ENCODE measurements around the gene GPATCH8. TPM values are rescaled to one million over a fixed set of nuclear protein-coding genes. Genes with fewer than 3 reads are reported as not detected.

GPATCH8 gene
- total and polyA plus RNA-seq, 2 donors (not counting 3 experiments of a cell fraction or from before 2014, with no cell fraction given), result 14.6 to 35.3 TPM

DNA sequence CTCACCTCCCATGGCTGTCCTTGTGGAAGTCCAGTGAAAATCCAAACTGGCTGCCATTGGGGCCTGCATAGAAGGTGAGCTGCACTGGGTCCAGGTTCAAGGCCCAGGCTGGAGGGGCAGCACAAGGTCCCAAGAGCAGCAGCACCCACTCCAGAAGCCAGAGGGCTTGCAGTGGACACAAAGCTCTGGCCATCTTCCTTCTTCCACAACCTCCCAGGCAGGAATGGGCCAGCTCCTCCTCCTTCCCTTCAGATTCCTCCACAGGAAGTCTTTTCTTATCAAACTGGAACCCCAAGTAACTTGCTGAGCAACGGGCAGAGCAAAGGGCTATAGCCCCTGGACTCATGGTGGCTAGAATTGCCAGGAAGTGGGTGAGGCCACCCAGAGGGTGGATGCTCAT lies 113.9 kb downstream of the GPATCH8 start, which contains the start of gene ITGA2B:
ITGA2B (minus strand) TSS at position 369 of the 400 bp plus-strand sequence; CDS start at position 193, 176 bp downstream.
- Histone ChIP-seq H2AFZ (ENCODE audit: low read depth, low read length) (no peak within 1 kb of the TSS), H3K27ac (ENCODE audit: insufficient read depth, low read depth, low read length) (no peak within 1 kb of the TSS), H3K4me2 (ENCODE audit: insufficient read depth, low read length) (no peak within 1 kb of the TSS), H3K79me2 (ENCODE audit: control insufficient read depth, insufficient read depth, low read length) (no peaks in the 10 kb centered on the region), H3K4me3 (replicated peaks in 1 of 3; ENCODE audit: insufficient read depth in 1 of 3, low read depth in 1 of 3, low read length in 3 of 3) (no peak within 1 kb of the TSS), H3K27me3 (ENCODE audit: control insufficient read depth in 2 of 2, insufficient read depth in 2 of 2, low read length in 2 of 2) (peaks cover 6 to 12% of the 10 kb centered on the region in 2 experiments), H4K20me1 (replicated peaks; ENCODE audit: control insufficient read depth, extremely low read depth, insufficient read depth, low read length) (no peaks in the 10 kb centered on the region), H3K36me3 (ENCODE audit: control insufficient read depth in 2 of 2, extremely low read depth in 1 of 2, insufficient read depth in 2 of 2, low read length in 2 of 2) (no peaks in the 10 kb centered on the region), H3K4me1 (ENCODE audit: control insufficient read depth, extremely low read depth, insufficient read depth, low read length) (peaks cover 8% of the 10 kb centered on the region), H3K9ac (replicated peaks; ENCODE audit: extremely low read depth, insufficient read depth, low read length) (no peak within 1 kb of the TSS), H3K9me3 (replicated peaks; ENCODE audit: control insufficient read depth, insufficient read depth, low read length) (no peaks in the 10 kb centered on the region), H3K9me1 (replicated peaks; ENCODE audit: control insufficient read depth, extremely low read depth, insufficient read depth, low read length) (no peaks in the 10 kb centered on the region)
- intact Hi-C loops (cut with micrococcal nuclease), result no loop called here
- TF ChIP-seq, protein P1, sequence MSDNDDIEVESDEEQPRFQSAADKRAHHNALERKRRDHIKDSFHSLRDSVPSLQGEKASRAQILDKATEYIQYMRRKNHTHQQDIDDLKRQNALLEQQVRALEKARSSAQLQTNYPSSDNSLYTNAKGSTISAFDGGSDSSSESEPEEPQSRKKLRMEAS (IDR thresholded peaks at IDR 0.05; ENCODE audit: insufficient read depth, insufficient read length), result no peak
- TF ChIP-seq MYC (IDR thresholded peaks at IDR 0.05; ENCODE audit: low read depth, low read length) (no peak), POLR2A (IDR thresholded peaks at IDR 0.05; ENCODE audit: low read depth, low read length) (no peak), FOS (IDR thresholded peaks at IDR 0.05; ENCODE audit: borderline replicate concordance, insufficient read depth, low read length) (no peak), JUN (IDR thresholded peaks at IDR 0.05; ENCODE audit: borderline replicate concordance, insufficient read depth, insufficient read length, low read depth) (no peak), GATA2 (IDR thresholded peaks at IDR 0.05; ENCODE audit: insufficient read depth, insufficient read length, low read depth, low read length) (no peak), POLR2AphosphoS5 (IDR thresholded peaks at IDR 0.05; ENCODE audit: insufficient read depth, low read depth, low read length) (no peak)
- POLR2A ChIA-PET, result no interaction called here
- no TSS peak for BruUV-seq (replicated peaks)
- dilution Hi-C loops (cut with MboI; ENCODE audit: extremely low pct_ligation_motif_present, low sequenced_read_pairs), result no loop called here
- DNase-seq (ENCODE audit: low read depth, low spot score) (no peak), FAIRE-seq (no peak)
- CTCF ChIA-PET, result no interaction called here

DNA sequence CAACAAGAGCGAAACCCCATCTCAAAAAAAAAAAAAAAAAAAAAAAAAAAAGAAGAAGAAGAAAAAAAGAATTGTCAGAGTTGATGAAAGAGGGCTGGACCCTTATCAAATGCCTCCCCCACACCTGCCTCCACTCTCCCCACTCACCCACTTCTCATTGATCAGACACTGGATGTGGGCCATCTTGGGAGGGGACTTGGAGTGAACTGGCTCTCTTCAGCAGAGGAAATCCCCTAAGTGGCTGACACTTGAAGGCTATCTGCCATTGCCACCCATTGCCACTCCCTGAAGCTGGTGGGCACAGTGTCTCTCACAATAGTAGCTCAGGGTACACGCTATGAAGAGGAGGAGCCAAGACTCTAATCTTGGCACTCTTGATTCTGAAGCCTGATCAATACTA lies 115.4 kb downstream of the GPATCH8 start:
- Histone ChIP-seq H4K20me1 (replicated peaks; ENCODE audit: control insufficient read depth, extremely low read depth, insufficient read depth, low read length) (no peaks in the 10 kb centered on the region), H3K4me1 (ENCODE audit: control insufficient read depth, extremely low read depth, insufficient read depth, low read length) (peaks cover 8% of the 10 kb centered on the region), H3K9me1 (replicated peaks; ENCODE audit: control insufficient read depth, extremely low read depth, insufficient read depth, low read length) (no peaks in the 10 kb centered on the region), H3K27ac (ENCODE audit: insufficient read depth, low read depth, low read length) (no peak overlapping the region), H3K4me2 (ENCODE audit: insufficient read depth, low read length) (no peak overlapping the region), H3K9me3 (replicated peaks; ENCODE audit: control insufficient read depth, insufficient read depth, low read length) (no peaks in the 10 kb centered on the region), H3K36me3 (ENCODE audit: control insufficient read depth in 2 of 2, extremely low read depth in 1 of 2, insufficient read depth in 2 of 2, low read length in 2 of 2) (no peaks in the 10 kb centered on the region), H3K9ac (replicated peaks; ENCODE audit: extremely low read depth, insufficient read depth, low read length) (no peak overlapping the region), H3K4me3 (replicated peaks in 1 of 3; ENCODE audit: insufficient read depth in 1 of 3, low read depth in 1 of 3, low read length in 3 of 3) (no peak overlapping the region), H2AFZ (ENCODE audit: low read depth, low read length) (no peak overlapping the region), H3K79me2 (ENCODE audit: control insufficient read depth, insufficient read depth, low read length) (no peaks in the 10 kb centered on the region), H3K27me3 (ENCODE audit: control insufficient read depth in 2 of 2, insufficient read depth in 2 of 2, low read length in 2 of 2) (peaks cover 13% of the 10 kb centered on the region in 2 experiments)
- FAIRE-seq (no peak), DNase-seq (ENCODE audit: low read depth, low spot score) (no peak)
- ChIA-PET POLR2A (no interaction called here), CTCF (interaction anchor here (0.7 kb wide), 1 partner anchor 56 kb away, joined by 3 read pairs; no protein-coding TSS in a partner anchor)
- dilution Hi-C loops (cut with MboI; ENCODE audit: extremely low pct_ligation_motif_present, low sequenced_read_pairs), result no loop called here
- BruUV-seq (replicated peaks), result no TSS peak
- TF ChIP-seq EZH2 (IDR thresholded peaks at IDR 0.05; ENCODE audit: borderline replicate concordance, low read depth, low read length, severe bottlenecking) (no peak), POLR2A (IDR thresholded peaks at IDR 0.05; ENCODE audit: low read depth, low read length) (no peak), JUN (IDR thresholded peaks at IDR 0.05; ENCODE audit: borderline replicate concordance, insufficient read depth, insufficient read length, low read depth) (no peak), MYC (IDR thresholded peaks at IDR 0.05; ENCODE audit: low read depth, low read length) (no peak), POLR2AphosphoS5 (IDR thresholded peaks at IDR 0.05; ENCODE audit: insufficient read depth, low read depth, low read length) (no peak), GATA2 (IDR thresholded peaks at IDR 0.05; ENCODE audit: insufficient read depth, insufficient read length, low read depth, low read length) (no peak), FOS (IDR thresholded peaks at IDR 0.05; ENCODE audit: borderline replicate concordance, insufficient read depth, low read length) (no peak)
- TF ChIP-seq, protein P1 (IDR thresholded peaks at IDR 0.05; ENCODE audit: insufficient read depth, insufficient read length), result no peak
- TF ChIP-seq, protein P2, sequence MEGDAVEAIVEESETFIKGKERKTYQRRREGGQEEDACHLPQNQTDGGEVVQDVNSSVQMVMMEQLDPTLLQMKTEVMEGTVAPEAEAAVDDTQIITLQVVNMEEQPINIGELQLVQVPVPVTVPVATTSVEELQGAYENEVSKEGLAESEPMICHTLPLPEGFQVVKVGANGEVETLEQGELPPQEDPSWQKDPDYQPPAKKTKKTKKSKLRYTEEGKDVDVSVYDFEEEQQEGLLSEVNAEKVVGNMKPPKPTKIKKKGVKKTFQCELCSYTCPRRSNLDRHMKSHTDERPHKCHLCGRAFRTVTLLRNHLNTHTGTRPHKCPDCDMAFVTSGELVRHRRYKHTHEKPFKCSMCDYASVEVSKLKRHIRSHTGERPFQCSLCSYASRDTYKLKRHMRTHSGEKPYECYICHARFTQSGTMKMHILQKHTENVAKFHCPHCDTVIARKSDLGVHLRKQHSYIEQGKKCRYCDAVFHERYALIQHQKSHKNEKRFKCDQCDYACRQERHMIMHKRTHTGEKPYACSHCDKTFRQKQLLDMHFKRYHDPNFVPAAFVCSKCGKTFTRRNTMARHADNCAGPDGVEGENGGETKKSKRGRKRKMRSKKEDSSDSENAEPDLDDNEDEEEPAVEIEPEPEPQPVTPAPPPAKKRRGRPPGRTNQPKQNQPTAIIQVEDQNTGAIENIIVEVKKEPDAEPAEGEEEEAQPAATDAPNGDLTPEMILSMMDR (IDR thresholded peaks at IDR 0.05; ENCODE audit: extremely low read depth in 1 of 2, insufficient read depth in 1 of 2, low read depth in 1 of 2, low read length in 2 of 2), result no peak
- intact Hi-C loops (cut with micrococcal nuclease), result no loop called here

Data from endothelial cell of umbilical vein (primary cell).